ENCODE results near the gene SMC1A.
"Not testable (repeated sequence)": the region's sequence is repeated elsewhere in the genome, so short reads cannot be mapped to it uniquely, and the experiment has no call there.

SMC1A gene

DNA sequence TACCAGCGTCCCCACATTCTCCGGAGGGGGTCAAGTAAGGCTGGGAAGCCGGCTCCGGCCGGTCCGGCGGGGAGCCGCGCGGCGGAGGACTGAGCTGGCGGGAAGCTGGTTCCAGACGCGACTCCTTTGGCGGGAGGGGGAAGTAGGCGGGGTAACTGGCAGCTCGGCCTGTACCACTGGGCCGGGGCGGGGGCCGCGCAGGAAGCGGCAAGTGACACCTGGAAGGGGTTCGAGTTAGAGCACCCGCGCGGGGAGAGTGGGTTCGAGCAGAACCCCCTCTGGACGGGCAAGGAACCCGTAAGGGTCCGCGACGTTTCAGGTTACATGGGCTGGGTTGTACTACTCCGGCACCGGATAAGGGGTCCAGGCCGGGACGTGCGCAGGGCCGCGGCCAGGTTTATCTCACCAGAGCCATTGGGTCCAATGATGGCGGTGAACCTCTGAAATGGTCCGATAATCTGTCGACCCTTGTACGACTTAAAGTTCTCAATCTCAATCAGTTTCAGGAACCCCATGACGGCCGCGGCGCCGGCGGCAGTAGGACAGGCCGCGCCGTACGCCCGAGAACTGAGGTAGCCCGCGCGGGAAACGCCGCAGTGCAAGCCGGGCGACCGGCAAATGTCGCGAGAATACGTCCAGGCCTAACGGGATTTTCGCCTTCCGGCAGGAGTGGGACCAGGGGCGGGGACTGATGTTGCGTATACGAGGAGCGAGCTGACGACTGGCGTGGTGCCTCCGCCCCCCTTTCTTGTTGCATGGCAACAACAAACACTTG lies at the start of gene SMC1A:
Gene SMC1A (minus strand): TSS at position 569 of the 775 bp plus-strand sequence. CDS start 54 bp downstream, at position 515.
- peak; percentile 99 for DNase-seq (ENCODE audit: low read depth)

DNA sequence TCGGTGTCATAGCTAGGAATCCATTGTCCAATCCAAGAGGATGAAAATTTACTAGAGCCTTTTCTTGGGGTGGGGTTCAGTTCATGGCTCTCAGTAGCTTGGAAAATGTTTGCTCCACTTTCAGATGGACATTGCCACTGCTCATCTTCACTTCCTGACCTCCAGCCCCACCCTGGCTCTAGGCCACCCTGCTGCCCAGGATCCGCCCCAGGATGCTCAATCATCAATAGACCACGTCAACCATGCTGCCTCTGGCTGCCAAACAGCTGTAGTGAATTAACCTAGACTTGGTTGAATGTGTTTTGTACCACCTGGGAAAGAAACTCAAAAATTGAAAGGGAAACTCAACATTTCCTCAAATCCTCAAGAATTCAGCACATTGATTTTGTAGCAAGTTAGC lies 48.9 kb upstream of the SMC1A start:
- no peak for DNase-seq (ENCODE audit: low read depth)

DNA sequence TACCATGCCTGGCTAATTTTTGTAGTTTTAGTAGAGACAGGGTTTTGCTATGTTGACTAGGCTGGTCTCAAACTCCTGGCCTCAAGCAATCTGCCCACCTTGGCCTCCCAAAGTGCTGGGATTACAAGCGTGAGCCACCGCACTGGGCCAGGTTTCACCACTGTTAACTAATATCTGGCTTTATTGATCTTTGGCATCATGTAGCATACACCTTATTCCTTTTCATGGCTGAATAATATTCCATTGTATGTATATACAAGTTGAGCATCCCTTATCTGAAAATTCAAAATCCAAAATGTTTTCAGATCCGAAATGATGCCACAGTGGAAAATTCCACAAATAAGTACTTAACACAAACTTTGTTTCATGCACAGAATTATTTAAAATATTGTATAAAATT lies 46.2 kb upstream of the SMC1A start:
- not testable (repeated sequence) for DNase-seq (ENCODE audit: low read depth)

DNA sequence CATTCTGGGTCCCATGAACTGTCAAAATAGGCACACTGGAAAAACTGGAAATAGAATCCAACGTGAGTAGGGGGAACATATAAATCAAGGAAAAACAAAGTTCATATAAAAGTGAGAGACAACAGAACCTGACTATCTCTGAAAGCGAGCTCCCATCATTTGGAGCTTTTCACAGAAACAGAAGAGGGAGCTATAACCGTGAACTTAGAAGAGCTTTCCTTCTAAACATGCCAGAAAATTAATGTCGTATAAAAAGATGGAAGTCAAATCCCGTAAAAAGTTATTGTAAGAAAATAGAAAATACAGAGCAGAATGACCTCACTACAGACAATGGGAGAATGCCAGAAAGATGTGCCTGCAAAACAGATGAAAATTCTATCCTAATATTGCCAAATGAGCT lies 35.6 kb upstream of the SMC1A start:
- no peak for DNase-seq (ENCODE audit: low read depth)

DNA sequence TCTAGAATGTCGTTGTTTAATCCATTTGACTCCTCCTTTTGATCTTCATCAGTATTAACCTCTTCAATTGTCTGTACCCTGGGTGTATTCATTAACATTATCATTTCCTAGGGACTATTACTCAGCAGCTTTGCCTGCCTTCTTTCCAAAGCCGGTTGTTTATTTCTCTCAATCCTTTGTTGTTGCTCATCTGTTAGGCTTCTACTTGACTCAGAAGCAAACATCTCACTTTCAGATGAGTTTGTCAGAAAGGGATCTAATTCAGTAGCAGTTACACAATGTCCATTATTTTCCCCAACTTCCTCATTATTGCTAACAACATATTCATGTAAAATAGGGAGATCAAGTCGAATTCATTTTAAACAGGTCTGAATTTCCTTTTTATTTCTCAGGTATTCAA lies 33.8 kb upstream of the SMC1A start:
- DNase-seq (ENCODE audit: low read depth): no peak

DNA sequence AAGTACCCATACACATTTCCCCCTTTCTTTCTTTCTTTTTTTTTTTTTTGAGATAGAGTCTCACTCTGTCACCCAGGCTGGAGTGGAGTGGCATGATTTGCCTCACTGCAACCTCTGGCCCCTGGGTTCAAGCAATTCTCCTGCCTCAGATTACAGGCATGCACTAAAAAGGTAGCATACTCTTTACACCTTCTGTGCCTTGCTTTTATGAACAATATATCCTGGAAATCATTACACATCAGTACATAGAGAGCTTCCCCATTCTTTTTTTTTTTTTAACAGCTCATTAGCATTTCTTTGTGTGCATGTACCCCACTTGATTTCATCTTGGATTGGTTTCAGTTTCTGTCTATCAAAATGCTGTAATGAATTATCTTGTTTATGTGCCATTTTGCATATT lies 30.4 kb upstream of the SMC1A start:
- DNase-seq (ENCODE audit: low read depth): no peak

DNA sequence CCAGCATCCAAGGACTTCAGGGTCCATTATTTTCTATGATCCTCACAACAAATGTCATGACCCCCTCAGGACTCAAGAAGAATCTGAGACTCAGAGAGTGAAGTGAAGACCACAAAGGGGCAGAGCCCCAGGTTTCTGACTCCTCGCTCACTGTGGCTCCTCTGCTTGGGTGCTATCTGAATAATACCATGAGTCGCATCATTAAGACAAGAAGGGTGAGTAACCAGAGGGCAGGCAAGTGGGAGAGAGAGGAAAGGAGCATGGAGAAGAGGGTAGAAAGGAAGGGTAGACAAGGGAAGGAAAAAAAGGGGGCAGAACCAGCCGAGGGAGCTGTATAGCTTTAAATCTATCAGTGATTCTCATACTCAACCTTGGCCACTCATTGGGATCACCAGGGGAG lies 27.2 kb upstream of the SMC1A start:
- DNase-seq (ENCODE audit: low read depth): no peak

DNA sequence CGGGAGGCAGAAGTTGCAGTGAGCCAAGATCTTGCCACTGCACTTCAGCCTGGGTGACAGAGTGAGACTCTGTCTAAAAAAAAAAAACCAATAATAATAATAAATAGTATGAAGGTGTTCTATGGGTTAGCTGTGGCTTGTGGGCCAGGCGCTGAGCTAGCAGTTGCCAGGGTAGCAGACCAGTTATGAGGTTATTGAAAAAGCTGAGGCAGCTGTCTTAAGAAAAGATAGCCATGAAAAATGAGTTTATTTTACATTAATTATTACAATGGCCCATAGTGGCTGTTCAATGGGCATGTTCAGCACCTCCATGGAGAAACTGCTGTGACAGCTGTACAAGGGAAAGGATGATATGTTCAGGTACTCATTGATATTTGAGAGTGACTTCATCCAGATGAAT lies 25.0 kb upstream of the SMC1A start:
- no peak for DNase-seq (ENCODE audit: low read depth)

DNA sequence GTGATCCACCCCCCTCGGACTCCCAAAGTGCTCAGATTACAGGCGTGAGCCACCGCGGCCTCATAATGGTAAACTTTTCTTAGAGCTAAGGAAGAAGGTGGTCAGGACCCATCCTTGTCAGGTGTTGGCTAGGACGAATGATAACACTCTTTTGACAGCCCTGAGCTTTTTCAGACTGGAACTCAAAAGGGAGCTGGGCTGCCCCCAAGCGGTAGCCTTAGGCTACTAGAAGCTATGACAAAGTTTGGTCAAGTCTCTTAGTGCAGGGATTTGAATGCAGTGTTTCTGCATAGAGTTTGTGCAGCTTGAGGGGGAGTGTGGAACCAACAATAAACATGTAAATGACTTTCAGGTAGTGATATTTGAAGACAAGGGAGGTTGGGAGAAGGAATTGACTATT lies 23.5 kb upstream of the SMC1A start:
- no peak for DNase-seq (ENCODE audit: low read depth)

DNA sequence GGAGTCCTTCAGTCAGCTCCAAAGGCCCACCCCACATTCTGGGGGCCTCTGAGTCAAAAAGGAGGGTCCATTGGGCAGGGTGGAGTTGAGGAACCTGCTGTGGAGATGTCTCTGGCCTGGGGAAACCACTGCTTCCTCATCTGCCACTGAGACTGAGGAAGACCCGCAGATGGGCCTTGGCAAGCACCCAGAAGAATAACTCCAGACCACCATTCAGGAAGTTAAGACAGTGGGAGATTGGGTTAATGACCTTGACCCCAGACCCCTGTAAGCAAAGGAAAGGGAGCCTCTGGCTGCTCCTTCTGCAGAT lies 19.8 kb upstream of the SMC1A start:
- DNase-seq (ENCODE audit: low read depth): no peak

DNA sequence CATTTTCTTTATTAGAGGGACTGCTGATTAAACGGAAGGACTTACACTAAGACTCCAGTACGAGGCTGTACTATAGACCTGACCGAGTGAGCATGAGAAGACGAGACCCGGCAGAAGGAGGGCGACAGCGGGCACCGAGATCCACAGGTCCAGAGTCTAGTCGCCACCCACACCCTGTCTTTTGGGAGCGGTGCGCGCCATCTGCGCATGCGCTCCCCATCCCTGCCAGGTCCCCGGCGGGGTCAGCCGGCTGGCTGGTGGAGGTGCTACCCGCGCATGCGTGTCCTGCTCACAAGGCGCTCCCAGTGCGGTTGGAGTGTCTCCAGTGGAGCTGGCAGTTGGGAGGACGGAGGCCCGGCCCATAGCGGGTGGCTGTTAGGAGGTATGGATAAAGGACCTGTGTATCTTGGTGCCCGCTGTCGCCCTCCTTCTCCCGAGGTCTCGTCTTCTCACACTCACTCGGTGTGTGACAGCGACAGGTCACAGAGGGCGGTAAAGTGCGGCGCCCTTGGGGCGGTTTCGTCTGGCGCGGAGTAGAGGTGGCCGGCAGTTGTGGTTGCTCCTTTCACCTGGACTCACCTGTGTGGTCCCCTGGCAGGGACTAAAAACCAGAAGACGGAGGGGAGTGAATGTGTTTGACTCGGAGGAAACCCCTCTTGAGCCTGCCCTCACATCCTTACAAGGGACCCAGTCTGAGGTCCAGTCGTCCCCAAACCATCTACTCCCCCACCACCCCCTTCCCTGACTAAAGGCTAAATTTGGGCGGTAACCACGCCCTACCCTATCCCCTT lies 19.3 kb upstream of the SMC1A start:
- DNase-seq (ENCODE audit: low read depth): peak; percentile 67

DNA sequence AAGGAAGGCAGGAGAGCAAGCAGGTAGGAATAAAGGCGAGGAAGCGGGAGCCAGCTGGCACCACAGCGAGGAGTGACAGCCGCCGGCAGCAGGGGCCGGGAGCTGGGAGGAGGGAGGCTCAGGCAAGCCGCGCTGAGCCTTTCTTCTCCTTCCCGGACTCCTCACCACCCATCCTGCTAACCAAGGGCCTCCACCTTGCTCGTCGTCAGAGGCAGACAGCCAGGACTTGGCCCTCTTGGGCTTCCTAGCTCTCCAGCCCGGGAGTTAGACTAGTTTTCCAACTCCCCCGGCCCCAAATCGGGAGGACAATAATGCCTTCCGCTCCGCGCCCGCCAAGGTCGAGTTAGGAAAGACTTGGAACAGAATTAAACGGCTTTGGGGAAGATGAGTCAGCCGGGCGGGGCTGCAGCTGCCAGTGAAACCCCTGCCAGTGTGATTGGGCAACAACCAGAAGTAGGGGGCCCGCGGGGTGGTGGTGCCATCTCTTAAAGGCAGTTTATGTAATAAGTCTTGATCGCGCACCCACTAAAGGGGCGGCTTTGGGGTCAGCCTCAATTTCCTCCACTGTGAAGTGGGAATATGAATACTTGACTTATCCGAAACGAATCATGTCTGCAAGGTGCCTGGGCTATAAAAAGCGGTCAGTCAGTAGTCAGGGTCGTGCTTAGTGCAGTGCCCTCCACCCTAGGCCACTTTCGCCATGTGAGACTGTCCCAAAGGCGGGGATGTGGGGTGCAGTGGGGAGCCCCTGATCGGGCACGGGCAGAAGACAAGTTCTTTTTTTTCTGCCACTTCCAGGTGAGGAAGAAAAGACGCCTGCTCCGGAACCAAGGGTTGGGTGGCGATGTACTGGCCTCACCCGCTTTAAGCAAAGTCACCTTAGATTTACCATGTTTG lies 18.4 kb upstream of the SMC1A start:
- peak; percentile 54 for DNase-seq (ENCODE audit: low read depth)

DNA sequence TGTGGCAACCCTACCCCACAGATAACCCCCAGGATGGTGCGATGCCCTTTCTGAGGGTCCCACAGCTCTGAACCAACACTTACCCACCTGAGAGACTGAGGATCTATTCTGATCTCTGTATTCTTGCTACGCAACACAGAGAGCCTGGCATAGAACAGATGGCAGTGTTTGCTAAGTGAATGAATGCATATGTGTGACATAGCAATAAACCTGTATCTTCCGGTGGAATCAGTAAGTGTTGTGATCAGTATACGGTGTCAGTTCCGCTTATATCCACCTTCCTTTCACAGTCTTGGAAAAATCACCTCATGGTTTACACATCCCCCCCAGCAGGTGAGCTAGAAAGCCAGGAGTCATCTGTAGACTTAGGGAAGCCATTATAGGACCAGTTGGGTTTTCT lies 17.6 kb upstream of the SMC1A start:
- no peak for DNase-seq (ENCODE audit: low read depth)

DNA sequence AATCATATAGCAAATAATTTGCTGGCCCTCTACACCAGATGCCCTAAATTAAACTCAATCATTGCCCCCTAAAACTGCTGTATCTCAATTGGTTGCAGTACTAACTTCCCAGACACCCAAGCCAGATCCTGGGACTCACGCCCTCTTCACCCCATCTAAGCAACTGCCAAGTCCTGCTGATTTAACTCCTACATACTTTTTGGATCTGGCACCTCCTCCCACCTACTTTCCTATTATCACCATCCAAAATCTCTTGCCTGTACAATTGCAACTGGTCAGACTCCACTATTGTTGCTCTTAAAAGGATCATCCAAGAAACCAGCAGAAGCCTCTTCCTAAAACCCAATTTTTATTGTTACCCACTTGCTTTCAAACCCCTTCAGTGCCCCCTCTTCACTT lies 16.4 kb upstream of the SMC1A start:
- no peak for DNase-seq (ENCODE audit: low read depth)

DNA sequence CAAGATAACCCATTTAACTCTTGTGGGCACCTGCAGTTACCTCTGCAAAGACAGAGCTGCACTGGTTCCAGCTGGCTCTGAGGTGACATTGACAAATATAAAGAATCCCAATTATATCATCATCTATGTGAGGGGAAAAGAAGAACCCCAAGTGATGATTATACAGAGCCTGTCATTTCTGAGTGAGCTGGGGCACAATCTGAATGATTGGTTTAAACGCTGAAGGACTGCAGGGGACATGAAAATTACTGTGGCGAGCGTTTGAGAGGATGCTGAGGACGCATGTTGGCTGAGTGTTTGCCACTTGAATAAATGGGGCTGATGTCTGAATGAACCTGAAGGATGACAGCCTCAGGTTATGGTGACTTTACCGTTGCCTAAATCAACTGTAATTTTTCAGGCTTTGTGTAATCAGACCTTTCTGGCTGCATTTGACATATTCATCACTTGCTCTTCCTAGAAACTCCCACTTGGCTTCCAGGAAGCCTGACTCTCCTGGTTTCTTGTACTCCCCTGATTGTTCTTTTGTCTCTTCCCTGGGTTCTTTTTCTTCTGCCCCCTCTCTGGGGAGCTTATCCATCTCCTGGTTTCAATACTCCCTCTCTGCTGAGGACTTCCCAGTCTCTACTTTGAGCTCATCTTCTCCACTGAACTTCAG lies 15.8 kb upstream of the SMC1A start:
- DNase-seq (ENCODE audit: low read depth): no peak

DNA sequence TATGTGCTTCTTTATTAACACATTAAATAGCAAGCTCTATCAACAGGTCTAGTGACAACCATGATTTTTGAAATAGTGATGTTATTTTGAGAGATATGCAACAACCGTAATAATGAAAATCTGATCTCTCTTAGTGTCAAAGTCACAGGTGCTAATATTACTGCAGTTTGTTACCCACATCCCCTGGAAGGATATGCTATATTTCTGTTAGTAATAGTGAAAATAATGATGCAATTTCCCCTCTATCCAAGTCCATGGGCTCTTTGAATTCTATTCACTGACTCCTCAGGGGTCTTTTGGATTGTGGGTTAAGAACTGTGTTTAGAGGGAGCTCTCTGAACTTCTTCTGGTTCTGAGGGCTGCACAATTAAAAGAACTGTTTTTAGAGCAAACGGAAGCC lies 14.8 kb upstream of the SMC1A start:
- no peak for DNase-seq (ENCODE audit: low read depth)

DNA sequence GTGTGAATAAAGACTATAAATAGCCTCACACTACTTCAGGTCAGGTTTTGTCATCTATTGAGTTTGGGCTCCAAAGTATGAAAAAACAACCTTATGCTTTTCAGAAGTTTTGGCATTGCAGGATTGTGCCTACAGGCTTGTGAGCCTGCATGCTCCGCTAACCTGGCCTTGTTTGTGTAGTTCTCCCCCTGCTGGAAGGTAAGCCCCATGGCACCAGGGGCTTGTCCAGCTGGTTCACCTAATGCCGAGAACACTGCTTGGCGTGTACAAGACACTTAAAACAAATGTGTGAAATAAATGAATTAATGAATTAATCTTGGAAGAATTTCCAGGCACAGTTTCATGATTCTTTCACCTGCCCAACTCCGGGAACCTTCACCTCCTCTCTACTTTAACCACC lies 13.5 kb upstream of the SMC1A start:
- no peak for DNase-seq (ENCODE audit: low read depth)

DNA sequence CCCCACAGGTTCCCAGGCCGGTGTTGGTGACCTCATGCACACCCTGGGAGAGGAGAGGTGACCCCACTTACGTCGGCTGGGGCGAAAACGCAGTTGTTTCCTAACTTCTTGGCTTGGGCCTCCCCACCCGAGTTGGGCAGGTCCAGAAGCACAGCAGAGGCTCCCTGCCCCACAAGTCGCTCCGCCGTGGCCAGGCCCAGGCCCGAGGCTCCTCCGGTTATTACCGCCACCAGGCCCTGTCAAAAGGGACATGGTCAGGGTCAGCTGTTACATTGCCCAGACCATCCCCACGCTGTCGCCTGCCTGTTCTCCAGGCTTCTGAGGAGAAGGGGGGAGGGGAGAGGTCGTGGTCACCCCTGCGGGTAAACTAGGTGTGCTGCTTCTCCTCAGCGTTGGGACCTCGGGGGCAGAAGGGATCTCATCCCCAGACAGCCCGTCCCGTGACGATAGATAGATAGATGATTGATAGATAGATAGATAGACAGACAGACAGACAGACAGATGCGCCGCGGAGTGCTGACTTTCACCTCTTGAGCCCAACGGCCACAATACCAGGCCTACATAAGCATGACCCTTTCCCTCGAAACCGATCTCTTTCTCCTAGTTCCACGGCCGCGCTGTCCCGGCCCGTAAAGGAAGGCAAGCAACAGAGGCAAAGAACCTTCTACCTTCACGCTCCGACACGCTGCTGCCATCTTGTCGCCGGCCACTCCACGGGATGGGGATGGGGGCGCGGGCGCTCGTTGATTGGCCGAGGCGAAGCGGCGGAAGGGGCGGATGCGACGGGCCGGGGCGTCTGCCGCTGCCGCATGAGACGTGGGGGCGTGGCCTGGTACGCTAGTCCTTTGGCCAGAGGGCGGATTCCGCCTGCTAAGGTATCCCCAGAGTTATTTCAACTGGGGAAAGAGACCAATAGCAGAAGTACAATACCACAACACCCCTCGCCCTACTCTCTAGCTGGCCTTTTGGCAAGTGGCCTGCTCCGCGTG lies 11.5 kb upstream of the SMC1A start, which contains the start of gene HSD17B10:
Gene HSD17B10 (minus strand): TSS at position 720 of the 989 bp plus-strand sequence. CDS start 25 bp downstream, at position 695.
- peak; percentile 60 for DNase-seq (ENCODE audit: low read depth)

DNA sequence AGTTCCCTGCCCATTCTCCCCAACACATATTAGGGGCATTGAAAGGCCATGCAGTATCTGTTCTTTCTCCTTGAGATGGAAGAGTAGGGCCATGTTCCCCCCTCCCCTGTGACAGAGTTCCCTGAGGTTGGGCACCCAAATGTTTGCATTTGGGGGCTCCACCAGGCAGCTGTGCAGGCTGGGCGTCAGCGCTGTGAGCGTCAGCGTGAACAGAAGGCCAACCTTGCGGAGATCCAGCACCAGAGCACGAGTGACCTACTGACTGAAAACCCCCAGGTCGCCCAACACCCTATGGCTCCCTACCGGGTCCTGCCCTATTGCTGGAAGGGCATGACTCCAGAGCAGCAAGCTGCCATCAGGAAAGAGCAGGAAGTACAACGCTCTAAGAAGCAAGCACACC lies 7.8 kb upstream of the SMC1A start:
- no peak for DNase-seq (ENCODE audit: low read depth)

DNA sequence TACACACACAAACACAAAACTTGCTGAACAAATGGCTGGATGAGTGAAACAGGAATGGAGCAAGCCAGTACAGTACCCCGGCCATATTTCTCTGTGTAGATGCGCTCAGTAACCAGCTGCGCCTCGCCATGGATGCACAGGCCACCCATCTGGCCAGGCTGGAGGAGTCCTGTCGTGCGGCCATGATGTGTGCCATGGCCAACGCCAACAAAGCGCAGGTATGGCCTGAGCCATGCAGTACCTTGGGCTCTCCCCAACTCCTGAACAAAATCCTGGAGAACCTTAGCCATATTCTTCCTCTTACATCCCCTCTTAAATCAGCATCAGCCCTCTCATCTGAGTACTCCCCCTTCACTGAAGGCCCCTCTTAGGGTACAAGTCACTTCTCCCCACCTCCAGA lies 7.3 kb upstream of the SMC1A start:
- DNase-seq (ENCODE audit: low read depth): no peak

DNA sequence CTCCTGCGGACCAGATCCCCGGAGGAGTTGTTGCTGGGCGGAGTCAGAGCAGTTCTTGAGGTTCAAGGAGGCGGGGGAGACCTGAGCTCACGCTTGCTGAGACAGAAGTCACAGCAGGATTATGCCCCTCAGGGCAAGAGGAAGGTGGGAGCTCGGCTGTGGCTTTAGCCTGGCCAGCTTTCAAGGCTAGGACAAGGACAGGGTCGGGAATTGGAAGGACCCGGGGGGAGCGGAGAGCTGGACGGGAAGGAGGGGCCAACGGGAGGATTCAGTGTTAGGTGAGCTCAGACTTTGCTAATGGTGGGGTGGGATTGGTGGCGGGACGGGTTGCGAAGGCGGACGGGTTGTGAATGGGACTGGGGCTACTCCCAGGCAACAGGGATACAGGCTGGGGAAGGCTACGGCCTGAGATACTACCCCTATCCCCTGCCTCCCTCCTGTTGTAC lies 430 bp upstream of the SMC1A start, which contains the start of gene RIBC1:
Gene RIBC1 (plus strand): TSS at position 13 of the 446 bp plus-strand sequence. CDS start 3,404 bp downstream, outside the sequence.
- no peak for DNase-seq (ENCODE audit: low read depth)
